H1 (cell line): ENCODE measurements around the gene RRAD. TPM values are rescaled to one million over a fixed set of nuclear protein-coding genes. Genes with fewer than 3 reads are reported as not detected.

Source experiments
- CTCF ChIA-PET: fragments of 300-600 bp; sonication (Branson Sonifier 250); formaldehyde crosslinking; loops from one replicate; lab custom pipeline; 2021; ENCODE audit not compliant: partially characterized antibody; lab: Charles Lee
- POLR2A ChIA-PET: fragments of 300-600 bp; sonication (Branson Sonifier 250); formaldehyde crosslinking; loops from one replicate; lab custom pipeline; 2021; ENCODE audit warnings: inconsistent platforms; ENCODE audit not compliant: partially characterized antibody; lab: Charles Lee
- DNase-seq, 2 experiments: peaks; one replicate each; pipeline versions ENCODE4 v3.0.0 to v3.0.0-alpha.2; 2010 to 2022; ENCODE audit warnings: low spot score in 2 of 2, low read depth in 1 of 2, mixed read lengths in 1 of 2
- FAIRE-seq: peaks from 2 replicates; lab custom pipeline; 2011; peaks lifted over from hg19 to GRCh38; lab: Jason Lieb, UNC
- H2AFZ ChIP-seq: 2 replicates; pipeline ENCODE4 v1.8.1; 2012; ENCODE audit warnings: low read length, inconsistent platforms
- H2AK5ac ChIP-seq: 2 replicates; pipeline ENCODE4 v1.6.1; 2013; ENCODE audit warnings: low read depth, low read length
- H2BK120ac ChIP-seq: replicated peaks from 2 replicates; pipeline ENCODE3; 2013; ENCODE audit warnings: low read depth, low read length, inconsistent platforms
- H2BK12ac ChIP-seq: 2 replicates; pipeline ENCODE4 v1.6.1; 2013; ENCODE audit warnings: low read depth, low read length
- H2BK15ac ChIP-seq: 2 replicates; pipeline ENCODE4 v1.6.1; 2013; ENCODE audit warnings: low read length
- H2BK20ac ChIP-seq: 2 replicates; pipeline ENCODE4 v1.6.1; 2013; ENCODE audit warnings: low read length
- H2BK5ac ChIP-seq: 2 replicates; pipeline ENCODE4 v1.6.1; 2013; ENCODE audit warnings: low read depth, low read length
- H3K14ac ChIP-seq: 2 replicates; pipeline ENCODE4 v1.6.1; 2013; ENCODE audit warnings: inconsistent platforms; ENCODE audit not compliant: insufficient read length
- H3K18ac ChIP-seq: 2 replicates; pipeline ENCODE4 v1.6.1; 2013; ENCODE audit warnings: low read length; ENCODE audit errors: extremely low read depth
- H3K23ac ChIP-seq: 2 replicates; pipeline ENCODE4 v1.6.1; 2013; ENCODE audit warnings: inconsistent platforms; ENCODE audit not compliant: insufficient read length
- H3K23me2 ChIP-seq: 2 replicates; pipeline ENCODE4 v1.6.1; 2013; ENCODE audit warnings: low read depth, low read length
- H3K27ac ChIP-seq: 2 replicates; pipeline ENCODE4 v1.6.1; 2011; ENCODE audit warnings: low read depth, low read length, inconsistent platforms
- H3K27me3 ChIP-seq, 4 experiments: replicated peaks in 1 of 4; 1 replicate in 1 of 4; 2 replicates in 3 of 4; pipeline versions ENCODE4 v1.6.1 to v1.8.1; 2011 to 2013; ENCODE audit warnings: low read length in 3 of 4, mild to moderate bottlenecking in 3 of 4, inconsistent platforms in 2 of 4, mixed read lengths in 2 of 4, moderate library complexity in 1 of 4; ENCODE audit not compliant: control insufficient read depth in 3 of 4, insufficient read depth in 3 of 4; ENCODE audit errors: extremely low read depth in 1 of 4
- H3K36me3 ChIP-seq, 4 experiments: 2 replicates each; pipeline versions ENCODE4 v1.6.1 to v1.8.1; 2011 to 2013; ENCODE audit warnings: mild to moderate bottlenecking in 4 of 4, low read length in 3 of 4, moderate library complexity in 2 of 4, control low read depth in 1 of 4, inconsistent platforms in 1 of 4; ENCODE audit not compliant: insufficient read depth in 4 of 4, control insufficient read depth in 2 of 4
- H3K4ac ChIP-seq: replicated peaks from 2 replicates; pipeline ENCODE3; 2013; ENCODE audit warnings: low read length, low read depth, mixed read lengths, inconsistent platforms; ENCODE audit not compliant: insufficient read length
- H3K4me1 ChIP-seq, 4 experiments: replicated peaks in 1 of 4; 1 replicate in 1 of 4; 2 replicates in 3 of 4; pipeline versions ENCODE4 v1.6.1 to v1.8.1; 2011 to 2013; ENCODE audit warnings: low read length in 3 of 4, inconsistent platforms in 2 of 4, mixed read lengths in 1 of 4; ENCODE audit not compliant: insufficient read depth in 4 of 4, control insufficient read depth in 3 of 4
- H3K4me2 ChIP-seq, 2 experiments: 2 replicates each; pipeline versions ENCODE4 v1.6.1 to v1.8.1; 2011 to 2013; ENCODE audit warnings: low read depth in 2 of 2, low read length in 2 of 2, control low read depth in 1 of 2, inconsistent platforms in 1 of 2, mild to moderate bottlenecking in 1 of 2; ENCODE audit not compliant: insufficient read depth in 1 of 2
- H3K4me3 ChIP-seq, 4 experiments: fragments of 200-600, 300-600 bp in 1 of 4; sonication (generic), shearing (Covaris generic), sonication (Bioruptor Twin) in 1 of 4; 2 replicates each; pipeline versions ENCODE4 v1.5.1 to v1.8.1; 2011 to 2016; ENCODE audit warnings: low read length in 4 of 4, low read depth in 3 of 4, control low read depth in 2 of 4, inconsistent platforms in 2 of 4, mild to moderate bottlenecking in 2 of 4, mixed read lengths in 1 of 4, moderate library complexity in 1 of 4; ENCODE audit not compliant: insufficient read depth in 2 of 4; ENCODE audit errors: extremely low read depth in 1 of 4
- H3K56ac ChIP-seq: replicated peaks from 2 replicates; pipeline ENCODE3; 2013; ENCODE audit warnings: low read depth, mild to moderate bottlenecking, mixed read lengths, low read length, inconsistent platforms; ENCODE audit not compliant: insufficient read length
- H3K79me1 ChIP-seq: 2 replicates; pipeline ENCODE4 v1.6.1; 2013; ENCODE audit warnings: low read depth, low read length, control low read depth
- H3K79me2 ChIP-seq, 2 experiments: 2 replicates each; pipeline versions ENCODE4 v1.6.1 to v1.8.1; 2012 to 2013; ENCODE audit warnings: low read length in 2 of 2, mild to moderate bottlenecking in 2 of 2, inconsistent platforms in 1 of 2; ENCODE audit not compliant: insufficient read depth in 2 of 2, control insufficient read depth in 1 of 2
- H3K9ac ChIP-seq, 4 experiments: replicated peaks in 1 of 4; 1 replicate in 1 of 4; 2 replicates in 3 of 4; pipeline versions ENCODE4 v1.6.1 to v1.8.1; 2011 to 2013; ENCODE audit warnings: low read depth in 3 of 4, low read length in 3 of 4, control low read depth in 2 of 4, mild to moderate bottlenecking in 2 of 4, moderate library complexity in 2 of 4, inconsistent platforms in 1 of 4; ENCODE audit errors: extremely low read depth in 1 of 4
- H3K9me3 ChIP-seq, 2 experiments: 2 replicates each; pipeline versions ENCODE4 v1.6.1 to v1.8.1; 2012 to 2013; ENCODE audit warnings: mild to moderate bottlenecking in 2 of 2, moderate library complexity in 2 of 2, control low read depth in 1 of 2, inconsistent platforms in 1 of 2, low read depth in 1 of 2, low read length in 1 of 2, mixed read lengths in 1 of 2; ENCODE audit not compliant: insufficient read depth in 2 of 2
- H4K20me1 ChIP-seq, 2 experiments: replicated peaks in 1 of 2; 2 replicates each; pipeline versions ENCODE3 to v1.8.1; 2011 to 2013; ENCODE audit warnings: inconsistent platforms in 2 of 2, low read length in 2 of 2, mild to moderate bottlenecking in 1 of 2; ENCODE audit not compliant: insufficient read depth in 2 of 2, control insufficient read depth in 1 of 2
- H4K5ac ChIP-seq: 2 replicates; pipeline ENCODE4 v1.6.1; 2013; ENCODE audit warnings: low read length, low read depth, mixed read lengths, inconsistent platforms; ENCODE audit not compliant: insufficient read length
- H4K8ac ChIP-seq: 2 replicates; pipeline ENCODE4 v1.8.0; 2013; ENCODE audit warnings: mild to moderate bottlenecking, moderate library complexity, low read length, inconsistent platforms; ENCODE audit not compliant: insufficient read depth; ENCODE audit errors: extremely low read depth
- H4K91ac ChIP-seq: replicated peaks from 2 replicates; pipeline ENCODE3; 2013; ENCODE audit warnings: low read length, mixed read lengths, inconsistent platforms; ENCODE audit not compliant: insufficient read length
- ASH2L ChIP-seq: fragments of 200-600, 300-600 bp; sonication (generic); IDR thresholded peaks from one replicate; pipeline ENCODE4 v1.7.1; 2017; ENCODE audit warnings: low read length
- BRCA1 ChIP-seq: IDR thresholded peaks from 2 replicates; pipeline ENCODE4 v1.6.1; 2012; ENCODE audit warnings: low read depth, low read length, improper control_type of control experiment
- CHD2 ChIP-seq: IDR thresholded peaks from 2 replicates; pipeline ENCODE4 v1.6.1; 2012; ENCODE audit warnings: low read length, improper control_type of control experiment
- CTBP2 ChIP-seq: IDR thresholded peaks from 2 replicates; pipeline ENCODE4 v1.7.0; 2011; ENCODE audit warnings: borderline replicate concordance, mild to moderate bottlenecking, moderate library complexity, mixed read lengths, low read length; ENCODE audit not compliant: insufficient read depth, insufficient read length
- GABPA ChIP-seq: IDR thresholded peaks from 2 replicates; pipeline ENCODE4 v1.6.1; 2011; ENCODE audit warnings: mild to moderate bottlenecking, low read length, moderate library complexity, borderline replicate concordance; ENCODE audit not compliant: insufficient read depth
- GTF2F1 ChIP-seq: IDR thresholded peaks from 2 replicates; pipeline ENCODE4 v1.6.1; 2012; ENCODE audit warnings: low read depth, low read length, improper control_type of control experiment, borderline replicate concordance
- KDM4A ChIP-seq: IDR thresholded peaks from one replicate; pipeline ENCODE4 v1.7.1; 2012; ENCODE audit warnings: low read depth, mild to moderate bottlenecking, moderate library complexity, low read length, inconsistent platforms; ENCODE audit not compliant: severe bottlenecking
- KDM5A ChIP-seq: fragments of 200-600 bp; IDR thresholded peaks from 2 replicates; pipeline ENCODE4 v1.7.1; 2012; ENCODE audit warnings: mild to moderate bottlenecking, low read length, inconsistent platforms, mixed read lengths
- POLR2AphosphoS5 ChIP-seq: IDR thresholded peaks from 2 replicates; pipeline ENCODE4 v1.6.1; 2011; ENCODE audit warnings: low read depth, low read length
- SAP30 ChIP-seq: fragments of 300-600 bp; sonication (generic); IDR thresholded peaks from 2 replicates; pipeline ENCODE4 v1.7.1; 2012; ENCODE audit warnings: low read length, moderate library complexity, mild to moderate bottlenecking, inconsistent platforms; ENCODE audit not compliant: insufficient read depth, insufficient replicate concordance
- SIRT6 ChIP-seq: IDR thresholded peaks from one replicate; pipeline ENCODE4 v1.7.1; 2012; ENCODE audit warnings: low read length, inconsistent platforms
- WGBS, 2 experiments: shearing (Covaris generic) in 1 of 2; methylation state at CpG; one replicate each; pipeline versions ENCODE4 v1.1.6 to v1.1.7; 2013 to 2015; ENCODE audit warnings: low lambda C conversion rate in 2 of 2, mixed read lengths in 2 of 2, inconsistent platforms in 1 of 2, low coverage in 1 of 2, missing lambda C conversion rate in 1 of 2; ENCODE audit not compliant: insufficient replicate concordance in 2 of 2, insufficient coverage in 1 of 2, insufficient read length in 1 of 2; ENCODE audit errors: extremely low coverage in 1 of 2, missing lambda C conversion rate in 1 of 2; 5-methylcytosine and 5-hydroxymethylcytosine counted together
- polyA plus RNA-seq, 7 experiments: library from polyadenylated mRNA; depleted of rRNA in 3 of 7; stranded (reverse) in 5 of 7; unstranded in 2 of 7; fragments of >200 nt in 5 of 7; fragments of 200-250 nt in 2 of 7; gene quantifications; 1 replicate in 5 of 7; 2 replicates in 1 of 7; 4 replicates in 1 of 7; pipeline versions ENCODE4 v1.2.1 to v1.2.3, GENCODE V29; 2011 to 2013; ENCODE audit warnings: missing spikeins in 2 of 7, mixed read lengths in 2 of 7
- total RNA-seq: library from RNA; stranded (reverse); fragmentation: NEBNext Ultra II Directional; extraction: Animal tissue kit (Norgen Biotek cat#: 25700); gene quantifications from 2 replicates; pipeline ENCODE4 v1.2.1, GENCODE V29; 2021
- TF ChIP-seq, protein P1 (sequence below): IDR thresholded peaks from 2 replicates; pipeline ENCODE4 v1.6.1; 2011; ENCODE audit warnings: low read depth, mild to moderate bottlenecking, low read length; ENCODE audit not compliant: insufficient read depth
- TF ChIP-seq, protein P2 (sequence below): IDR thresholded peaks from 2 replicates; pipeline ENCODE4 v1.6.1; 2012; ENCODE audit warnings: inconsistent platforms

Gene RRAD
- total and polyA plus RNA-seq, 2 of the 8 experiments (the other 6 are each of a cell fraction or from before 2014, with no cell fraction given), result 0.17 TPM; not detected in 1

DNA sequence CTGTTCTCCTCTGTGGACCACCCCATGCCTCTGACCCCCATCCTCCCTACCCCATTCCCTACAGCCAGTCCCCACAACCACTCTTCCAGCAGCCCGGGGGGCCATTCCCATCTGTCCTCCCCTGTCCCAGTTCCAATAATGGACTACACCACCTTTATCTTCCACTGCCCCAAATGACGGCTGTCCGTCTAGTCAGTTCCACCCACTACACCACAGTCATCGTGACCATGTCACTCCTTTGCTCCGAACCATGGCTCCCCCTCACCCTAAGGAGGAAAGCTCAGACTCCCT, 29.7 kb downstream of the RRAD start:
- H4K91ac ChIP-seq, result no peak overlapping the region
- H3K23ac ChIP-seq, result no peak overlapping the region
- no peaks in the 10 kb centered on the region for H3K79me1 ChIP-seq
- peak overlapping the region; percentile 28 for H3K56ac ChIP-seq
- ChIA-PET CTCF (interaction anchor here (1.0 to 42.0 kb wide), 28 partner anchors 9 to 342 kb away, joined by 3 to 1009 read pairs (median 4); partner anchors contain the start of genes B3GNT9, CDH16, CIAO2B and PDP2), POLR2A (interaction anchor here (0.8 to 2.7 kb wide), 5 partner anchors 10 to 33 kb away, joined by 3 to 7 read pairs (median 4); partner anchors contain the start of gene PDP2)
- H3K18ac ChIP-seq, result no peak overlapping the region; the same call in 1 of the 2 replicates
- no peak overlapping the region for H4K8ac ChIP-seq
- no peak overlapping the region for H3K27ac ChIP-seq
- no peaks in the 10 kb centered on the region for H3K9me3 ChIP-seq
- H2AK5ac ChIP-seq, result no peak overlapping the region
- H3K4me2 ChIP-seq, result no peak overlapping the region
- no peaks in the 10 kb centered on the region for H3K36me3 ChIP-seq
- no peaks in the 10 kb centered on the region; a peak in 1 of 7 replicates for H3K27me3 ChIP-seq
- H3K14ac ChIP-seq, result no peak overlapping the region
- H3K79me2 ChIP-seq, result no peaks in the 10 kb centered on the region
- no peaks in the 10 kb centered on the region for H3K23me2 ChIP-seq
- WGBS, 2 experiments, result 87% methylated on average over 5 of the region's 5 CpGs; no CpG with 5 or more reads in 1 of the 2 experiments
- H2BK15ac ChIP-seq, result no peak overlapping the region
- no peak overlapping the region for H2BK12ac ChIP-seq
- peaks cover 0 to 6% (median 2%) of the 10 kb centered on the region in 4 experiments; a peak in 3 of 7 replicates for H3K4me1 ChIP-seq
- no peak overlapping the region for H2BK5ac ChIP-seq
- no peak overlapping the region for H4K5ac ChIP-seq
- no peak for DNase-seq
- no peak overlapping the region for H2BK20ac ChIP-seq
- H3K9ac ChIP-seq, result no peak overlapping the region
- H4K20me1 ChIP-seq, result peaks cover 4 to 9% of the 10 kb centered on the region in 2 experiments
- FAIRE-seq, result no peak
- H2AFZ ChIP-seq, result no peak overlapping the region
- peak overlapping the region; percentile 14 for H3K4ac ChIP-seq
- no peak overlapping the region for H3K4me3 ChIP-seq
- H2BK120ac ChIP-seq, result peak overlapping the region; percentile 57
- TF ChIP-seq POLR2AphosphoS5 (no peak), CHD2 (no peak), GABPA (no peak), KDM4A (no peak), KDM5A (no peak), ASH2L (no peak), CTBP2 (no peak), SAP30 (no peak), SIRT6 (no peak), GTF2F1 (no peak), BRCA1 (no peak)
- TF ChIP-seq, protein P1, sequence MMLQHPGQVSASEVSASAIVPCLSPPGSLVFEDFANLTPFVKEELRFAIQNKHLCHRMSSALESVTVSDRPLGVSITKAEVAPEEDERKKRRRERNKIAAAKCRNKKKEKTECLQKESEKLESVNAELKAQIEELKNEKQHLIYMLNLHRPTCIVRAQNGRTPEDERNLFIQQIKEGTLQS, result no peak
- TF ChIP-seq, protein P2, sequence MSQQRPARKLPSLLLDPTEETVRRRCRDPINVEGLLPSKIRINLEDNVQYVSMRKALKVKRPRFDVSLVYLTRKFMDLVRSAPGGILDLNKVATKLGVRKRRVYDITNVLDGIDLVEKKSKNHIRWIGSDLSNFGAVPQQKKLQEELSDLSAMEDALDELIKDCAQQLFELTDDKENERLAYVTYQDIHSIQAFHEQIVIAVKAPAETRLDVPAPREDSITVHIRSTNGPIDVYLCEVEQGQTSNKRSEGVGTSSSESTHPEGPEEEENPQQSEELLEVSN, result no peak
